Measurements from ENCODE around the gene NID1.

- TF ChIP-seq ZFX (IDR thresholded peaks at IDR 0.05) (no peak), CTCF (conservative IDR thresholded peaks at IDR 0.05) (no peak)
Measured at GRCh38 chr1:236011641-236012040, 53.2 kb downstream of the NID1 start.

Measured in C4-2B (cell line).